ENCODE measurements around the gene CENPT.

DNA sequence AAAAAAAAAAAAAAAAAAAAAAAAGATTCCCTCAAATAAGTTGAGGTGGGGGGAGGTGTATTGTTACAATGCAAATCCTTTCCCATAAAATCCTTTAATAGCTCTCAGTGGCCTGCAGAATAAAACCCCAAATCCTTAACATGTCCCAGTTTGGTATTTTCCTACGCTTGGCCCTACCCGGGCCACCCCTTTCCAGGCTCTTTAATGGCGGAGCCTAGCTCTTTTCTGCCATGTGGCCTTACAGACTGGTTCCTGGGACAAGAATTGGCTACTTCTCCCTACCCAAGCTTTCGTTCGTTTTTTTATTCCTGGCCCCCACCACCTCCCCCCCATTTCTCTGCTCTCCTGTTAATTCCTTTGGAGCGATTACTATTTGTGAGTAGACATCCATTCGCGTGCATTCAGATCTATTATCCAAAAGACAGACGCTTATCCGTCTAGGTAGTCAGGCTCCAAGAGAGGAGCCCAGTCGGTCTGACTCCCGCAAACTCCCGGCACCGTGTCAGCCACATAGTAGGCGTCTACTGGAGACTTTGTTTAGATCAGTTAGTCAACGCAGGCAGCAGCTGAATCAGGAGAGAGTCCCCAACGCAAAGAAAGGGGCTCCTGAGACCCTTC lies 6.2 kb downstream of the CENPT start:
- TF ChIP-seq RARG (CRISPR knock-in tag; IDR thresholded peaks at IDR 0.05; ENCODE audit: low read depth) (no peak), TCF7L2 (IDR thresholded peaks at IDR 0.05; ENCODE audit: low read depth, low read length) (no peak), ZNF30 (CRISPR knock-in tag; IDR thresholded peaks at IDR 0.05) (no peak), KLF16 (CRISPR knock-in tag; IDR thresholded peaks at IDR 0.05) (no peak), ZNF558 (CRISPR knock-in tag; IDR thresholded peaks at IDR 0.05; ENCODE audit: borderline replicate concordance) (no peak), EP300 (IDR thresholded peaks at IDR 0.05; ENCODE audit: low read depth in 2 of 2, low read length in 2 of 2) (no peak), EP300 (CRISPR knock-in tag; IDR thresholded peaks at IDR 0.05; ENCODE audit: borderline replicate concordance) (no peak), JUND (CRISPR knock-in tag; IDR thresholded peaks at IDR 0.05) (no peak), ZFP36L1 (CRISPR knock-in tag; IDR thresholded peaks at IDR 0.05) (no peak), CBX1 (IDR thresholded peaks at IDR 0.05; ENCODE audit: low read depth) (no peak), CREBL2 (CRISPR knock-in tag; IDR thresholded peaks at IDR 0.05; ENCODE audit: borderline replicate concordance) (no peak), HDAC2 (CRISPR knock-in tag; IDR thresholded peaks at IDR 0.05) (no peak)
